Peyer's patch (tissue), 4 donors: ENCODE results near the gene IL17A.

Experiments
- CTCF ChIP-seq, 6 experiments: fragments of 450-650 bp in 4 of 6; fragments of 200-600 bp in 2 of 6; sonication (generic) in 1 of 6; IDR thresholded peaks; one replicate each; pipeline ENCODE4 v1.5.1; 2017 to 2019; ENCODE audit warnings: antibody characterized with exemption in 6 of 6, mild to moderate bottlenecking in 3 of 6, moderate library complexity in 1 of 6
- POLR2A ChIP-seq, 2 donors: fragments of 450-650 bp; IDR thresholded peaks; one replicate each; pipeline ENCODE4 v1.5.1; 2017; ENCODE audit warnings: antibody characterized with exemption in 2 of 2, mild to moderate bottlenecking in 2 of 2, moderate library complexity in 2 of 2

GRCh38 chr6:52215787-52216186, 29.6 kb downstream of the IL17A start:
- TF ChIP-seq CTCF (IDR thresholded peaks at IDR 0.05) (no peak), POLR2A (IDR thresholded peaks at IDR 0.05) (no peak)
